Activated CD8-positive, alpha-beta memory T cell treated with anti-CD3 and anti-CD28 coated beads, Interleukin-2, amount 50 U/mL, for 4 hours (primary cell): ENCODE results near the gene SLC19A1.

Experiments
- DNase-seq: peaks from one replicate; pipeline ENCODE4 v3.0.0-alpha.2; 2020

Gene SLC19A1

GRCh38 chr21:45488931-45489721 lies 53.1 kb downstream of the SLC19A1 start:
- DNase-seq = no peak

DNA sequence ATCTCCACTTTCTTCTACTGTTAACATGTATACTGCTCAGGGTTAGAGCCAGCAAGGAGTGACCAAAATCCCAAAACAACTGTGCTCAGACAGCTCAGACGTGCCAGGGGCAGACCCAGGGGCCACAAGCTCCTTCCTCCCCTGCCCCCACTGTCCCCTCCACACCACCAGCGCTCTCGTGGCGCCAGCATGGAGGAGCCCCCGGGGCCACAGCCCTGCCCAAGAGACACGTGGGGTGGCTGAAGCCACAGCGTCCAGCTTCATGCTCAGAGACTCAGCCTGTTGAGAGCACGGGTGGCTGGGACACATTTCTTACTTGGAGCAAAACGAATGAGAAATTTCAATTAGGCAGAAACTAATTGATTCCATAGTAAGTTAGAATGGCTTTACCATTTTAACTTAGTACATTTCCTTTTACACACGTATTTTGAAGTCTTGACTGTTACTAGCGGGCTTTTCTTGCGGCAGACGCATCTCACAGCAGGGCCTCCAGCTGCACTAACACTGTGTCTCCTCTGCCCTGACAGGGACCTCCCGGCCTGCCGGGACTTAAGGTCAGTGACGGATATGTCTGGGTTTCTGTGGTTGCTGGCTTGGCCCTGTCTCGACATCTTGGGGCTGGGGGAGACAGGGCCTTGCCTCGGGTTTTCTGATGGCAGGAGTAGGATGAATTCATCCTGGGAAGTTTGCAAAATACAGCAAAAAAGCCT lies 54.2 kb downstream of the SLC19A1 start:
- no peak for DNase-seq

GRCh38 chr21:45487161-45487806 lies 55.0 kb downstream of the SLC19A1 start:
- DNase-seq = no peak

GRCh38 chr21:45486443-45487160 lies 55.6 kb downstream of the SLC19A1 start:
- DNase-seq = no peak

DNA sequence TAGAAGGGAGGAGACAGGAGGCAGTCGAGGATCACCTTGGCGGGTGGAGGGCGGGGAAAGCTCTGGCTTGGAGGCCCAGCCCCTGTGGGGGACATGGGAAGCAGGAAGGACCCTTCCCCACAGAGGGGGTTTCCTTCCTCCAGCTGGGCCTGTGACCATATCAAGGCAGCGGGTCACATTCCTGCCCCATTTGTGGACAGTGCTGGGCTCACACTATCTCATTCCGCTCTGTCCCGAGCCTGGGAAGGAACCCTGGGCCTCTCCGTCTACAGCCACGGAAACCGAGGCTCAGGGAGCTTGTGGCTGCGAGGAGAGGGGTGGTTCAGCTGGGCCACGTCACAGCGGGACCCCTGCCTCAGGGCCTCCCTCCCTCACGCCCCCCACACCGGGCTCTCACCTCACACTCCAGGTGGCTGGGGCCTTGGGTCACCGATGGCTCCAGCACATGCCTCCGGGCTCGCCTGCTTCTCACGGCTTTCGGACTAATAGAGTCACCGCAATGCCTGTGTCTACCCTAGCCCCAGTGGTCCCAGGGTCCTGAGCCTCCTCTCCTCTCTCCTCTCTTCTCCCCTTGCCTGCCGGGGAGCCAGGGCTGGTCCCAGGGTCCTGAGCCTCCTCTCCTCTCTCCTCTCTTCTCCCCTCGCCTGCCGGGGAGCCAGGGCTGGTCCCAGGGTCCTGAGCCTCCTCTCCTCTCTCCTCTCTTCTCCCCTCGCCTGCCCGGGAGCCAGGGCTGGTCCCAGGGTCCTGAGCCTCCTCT lies 56.4 kb downstream of the SLC19A1 start:
- DNase-seq = no peak

GRCh38 chr21:45484318-45484717 lies 57.9 kb downstream of the SLC19A1 start:
- no peak for DNase-seq

DNA sequence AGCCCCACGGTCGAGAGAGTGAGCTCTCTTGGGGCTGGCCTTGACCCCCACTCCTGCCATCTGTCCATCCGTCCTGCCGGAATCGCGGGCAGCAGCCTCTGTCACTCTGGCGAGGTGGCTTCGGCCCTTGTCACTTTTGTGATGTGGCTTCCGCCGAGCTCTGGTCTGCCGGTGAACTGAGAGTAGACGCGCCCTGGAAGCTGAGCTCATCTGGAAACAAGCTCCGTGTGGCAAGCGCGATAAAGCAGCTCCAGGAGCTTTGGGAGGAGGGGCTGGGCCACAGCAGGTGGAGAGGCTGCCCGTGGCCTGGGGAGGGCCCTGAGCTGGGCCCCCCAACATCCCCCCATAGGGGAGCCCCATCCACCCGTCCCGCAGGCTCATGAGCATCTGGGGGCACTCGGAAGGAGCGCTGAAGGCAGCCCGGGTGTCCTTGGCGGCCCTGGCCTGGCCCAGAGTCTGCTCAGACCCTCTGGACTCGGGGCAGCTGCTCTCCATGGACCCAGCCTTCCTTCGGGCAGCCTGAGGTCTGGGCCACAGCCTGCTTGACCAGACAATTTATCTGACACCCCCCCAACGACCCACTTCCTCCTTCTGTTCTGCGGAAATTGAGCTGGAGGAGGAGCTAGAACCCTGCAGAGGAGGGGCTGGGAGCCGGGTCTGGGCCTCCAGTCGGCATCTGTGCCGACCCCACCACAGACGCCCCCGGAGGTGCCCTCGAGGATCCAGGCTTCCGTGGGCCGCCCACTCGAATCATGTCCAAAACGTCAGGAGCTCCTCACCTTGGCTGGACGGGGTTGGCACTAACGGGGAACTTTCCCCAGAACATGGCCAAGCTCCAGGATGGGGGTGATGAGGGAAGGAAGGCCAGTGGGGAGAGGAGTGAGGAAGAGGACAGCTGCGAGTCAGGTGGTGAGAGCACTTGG lies 59.1 kb downstream of the SLC19A1 start:
- no peak for DNase-seq

GRCh38 chr21:45481977-45482898 lies 60.0 kb downstream of the SLC19A1 start:
- DNase-seq = no peak

DNA sequence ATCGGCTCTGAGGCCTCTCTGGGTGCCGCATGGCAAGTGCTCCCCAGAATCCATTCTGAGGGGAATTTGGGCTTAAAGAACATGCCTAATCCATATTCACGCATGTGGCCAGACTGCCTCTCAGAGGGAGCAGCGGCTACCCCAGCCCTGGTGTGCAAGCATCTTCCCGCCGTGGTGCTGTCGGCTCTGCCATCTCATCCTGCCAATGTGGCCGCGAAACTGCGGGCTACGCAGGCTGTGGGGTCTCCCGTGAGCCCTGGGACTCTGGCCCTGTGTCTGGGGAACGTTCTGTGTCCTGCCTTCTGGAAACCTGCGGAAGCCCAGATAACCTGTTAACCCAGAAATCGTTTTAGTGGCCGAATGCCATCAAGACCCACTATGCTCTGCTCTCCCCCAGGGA lies 60.7 kb downstream of the SLC19A1 start:
- no peak for DNase-seq

- DNase-seq = no peak
These were observed 61.3 kb downstream of the SLC19A1 start for GRCh38 chr21:45480701-45481500.

- no peak for DNase-seq
These were observed 62.3 kb downstream of the SLC19A1 start for GRCh38 chr21:45479691-45480675.

- DNase-seq = no peak
These were observed 63.2 kb downstream of the SLC19A1 start for GRCh38 chr21:45478816-45479669.

- DNase-seq = peak; percentile 82
These were observed 64.0 kb downstream of the SLC19A1 start for GRCh38 chr21:45478115-45478801.

DNA sequence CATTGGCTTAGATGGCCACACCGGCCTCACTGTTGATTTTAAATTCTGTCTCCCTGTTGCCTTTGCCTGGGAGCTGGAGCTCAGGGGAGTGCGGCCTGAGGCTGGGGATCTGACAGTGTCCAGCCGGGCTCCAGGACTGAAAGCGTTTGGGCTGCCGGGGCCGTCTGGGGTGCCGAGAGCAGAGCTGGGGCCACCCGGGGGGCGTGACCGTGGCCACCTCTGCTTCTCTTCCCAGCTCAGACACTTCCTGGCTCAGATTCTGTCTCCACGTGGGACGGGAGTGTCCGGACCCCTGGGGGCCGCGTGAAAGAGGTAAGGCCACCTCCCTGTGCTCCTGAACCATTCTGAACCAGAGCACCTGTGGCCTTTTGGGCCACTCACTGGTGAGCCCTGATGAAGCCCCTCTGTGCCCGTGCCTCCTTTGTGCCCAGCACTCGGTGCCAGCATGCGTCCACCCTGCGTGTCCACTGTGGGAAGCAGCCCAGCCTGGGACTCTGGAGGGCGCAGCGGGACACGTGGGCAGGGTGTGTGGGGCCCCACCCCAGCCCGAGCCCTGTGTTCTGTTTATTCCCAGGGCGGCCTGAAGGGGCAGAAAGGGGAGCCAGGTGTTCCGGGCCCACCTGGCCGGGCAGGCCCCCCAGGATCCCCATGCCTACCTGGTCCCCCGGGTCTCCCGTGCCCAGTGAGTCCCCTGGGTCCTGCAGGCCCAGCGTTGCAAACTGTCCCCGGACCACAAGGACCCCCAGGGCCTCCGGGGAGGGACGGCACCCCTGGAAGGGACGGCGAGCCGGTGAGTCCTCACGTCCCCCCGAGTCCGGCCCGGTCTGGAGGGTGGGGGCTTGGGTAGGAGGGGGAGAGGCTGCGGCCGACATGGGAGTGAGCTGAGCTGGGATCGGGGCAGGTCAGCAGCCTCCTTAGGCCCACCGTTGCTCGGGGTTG lies 64.8 kb downstream of the SLC19A1 start:
- no peak for DNase-seq

GRCh38 chr21:45476582-45476981 lies 65.7 kb downstream of the SLC19A1 start:
- DNase-seq = no peak
